C4-2B (cell line): ENCODE results near the gene P3R3URF.

Source experiments
- H3K27ac ChIP-seq: fragments of 450-650 bp; 2 replicates; pipeline ENCODE4 v1.5.1; 2017
- CTCF ChIP-seq: fragments of 450-650 bp; conservative IDR thresholded peaks from 2 replicates; pipeline ENCODE4 v1.5.1; 2017; ENCODE audit warnings: mild to moderate bottlenecking
- ZFX ChIP-seq: fragments of 450-650 bp; IDR thresholded peaks from 2 replicates; pipeline ENCODE4 v1.6.1; 2017

Gene P3R3URF

GRCh38 chr1:46218443-46218842 is 42.2 kb upstream of the P3R3URF start:
- TF ChIP-seq CTCF (no peak), ZFX (no peak)
- no peak overlapping the region for H3K27ac ChIP-seq

GRCh38 chr1:46215504-46215903 is 39.2 kb upstream of the P3R3URF start:
- TF ChIP-seq CTCF (no peak), ZFX (no peak)
- H3K27ac ChIP-seq = no peak overlapping the region

GRCh38 chr1:46211051-46211450 is 34.8 kb upstream of the P3R3URF start:
- TF ChIP-seq ZFX (no peak), CTCF (no peak)
- no peak overlapping the region for H3K27ac ChIP-seq

- H3K27ac ChIP-seq = no peak overlapping the region
- TF ChIP-seq ZFX (no peak), CTCF (no peak)
Measured at GRCh38 chr1:46210561-46210960, 34.3 kb upstream of the P3R3URF start.

- no peak overlapping the region for H3K27ac ChIP-seq
- no peak for TF ChIP-seq ZFX
- TF ChIP-seq CTCF = no peak
Measured at GRCh38 chr1:46206399-46206798, 30.1 kb upstream of the P3R3URF start.

- H3K27ac ChIP-seq = no peak overlapping the region
- TF ChIP-seq ZFX = no peak
- TF ChIP-seq CTCF = no peak
Measured at GRCh38 chr1:46205791-46206190, 29.5 kb upstream of the P3R3URF start.

GRCh38 chr1:46205141-46205540 is 28.9 kb upstream of the P3R3URF start:
- H3K27ac ChIP-seq = no peak overlapping the region
- TF ChIP-seq CTCF (no peak), ZFX (no peak)
